ENCODE measurements around the gene THRSP.
"Not testable (repeated sequence)": the region's sequence is repeated elsewhere in the genome, so short reads cannot be mapped to it uniquely, and the experiment has no call there.

Gene THRSP

GRCh38 chr11:78039919-78040671 lies 23.6 kb upstream of the THRSP start:
- peak; percentile 66 for DNase-seq (ENCODE audit: low spot score)
- no peak for TF ChIP-seq CTCF (IDR thresholded peaks at IDR 0.05; ENCODE audit: extremely low read depth, missing control alignments)

GRCh38 chr11:78040691-78041379 lies 22.8 kb upstream of the THRSP start:
- DNase-seq (ENCODE audit: low spot score) = no peak
- no peak for TF ChIP-seq CTCF (IDR thresholded peaks at IDR 0.05; ENCODE audit: extremely low read depth, missing control alignments)

GRCh38 chr11:78041380-78041719 lies 22.3 kb upstream of the THRSP start:
- not testable (repeated sequence) for DNase-seq (ENCODE audit: low spot score)

- no peak for TF ChIP-seq CTCF (IDR thresholded peaks at IDR 0.05; ENCODE audit: extremely low read depth, missing control alignments)
- DNase-seq (ENCODE audit: low spot score) = no peak
These were observed 21.7 kb upstream of the THRSP start for GRCh38 chr11:78041843-78042440.

GRCh38 chr11:78044706-78045105 lies 19.0 kb upstream of the THRSP start:
- no peak for TF ChIP-seq CTCF (IDR thresholded peaks at IDR 0.05; ENCODE audit: extremely low read depth, missing control alignments)
- DNase-seq (ENCODE audit: low spot score) = no peak

- peak; percentile 99 for TF ChIP-seq CTCF (IDR thresholded peaks at IDR 0.05; ENCODE audit: extremely low read depth, missing control alignments)
- DNase-seq (ENCODE audit: low spot score) = peak; percentile 86
These were observed 17.7 kb upstream of the THRSP start for GRCh38 chr11:78045851-78046485.

- no peak for DNase-seq (ENCODE audit: low spot score)
- TF ChIP-seq CTCF (IDR thresholded peaks at IDR 0.05; ENCODE audit: extremely low read depth, missing control alignments) = no peak
These were observed 17.2 kb upstream of the THRSP start for GRCh38 chr11:78046486-78046854.

Measured in GM20000 (cell line).